LNCAP (cell line): ENCODE results near the gene SPIB.

Source experiments
- TF ChIP-seq, protein P1 (sequence below): fragments of 450-650 bp; IDR thresholded peaks from 2 replicates; pipeline ENCODE4 v1.5.1; 2017; ENCODE audit warnings: mild to moderate bottlenecking

SPIB gene

GRCh38 chr19:50476224-50476906, 57.6 kb downstream of the SPIB start, which contains the start of the genes EMC10 and GARIN5A:
EMC10 (plus strand) TSS chr19:50476507; CDS start chr19:50476545, 38 bp downstream.
GARIN5A (minus strand) TSS chr19:50476848; CDS start chr19:50476388, 460 bp downstream.
- TF ChIP-seq, protein P1, sequence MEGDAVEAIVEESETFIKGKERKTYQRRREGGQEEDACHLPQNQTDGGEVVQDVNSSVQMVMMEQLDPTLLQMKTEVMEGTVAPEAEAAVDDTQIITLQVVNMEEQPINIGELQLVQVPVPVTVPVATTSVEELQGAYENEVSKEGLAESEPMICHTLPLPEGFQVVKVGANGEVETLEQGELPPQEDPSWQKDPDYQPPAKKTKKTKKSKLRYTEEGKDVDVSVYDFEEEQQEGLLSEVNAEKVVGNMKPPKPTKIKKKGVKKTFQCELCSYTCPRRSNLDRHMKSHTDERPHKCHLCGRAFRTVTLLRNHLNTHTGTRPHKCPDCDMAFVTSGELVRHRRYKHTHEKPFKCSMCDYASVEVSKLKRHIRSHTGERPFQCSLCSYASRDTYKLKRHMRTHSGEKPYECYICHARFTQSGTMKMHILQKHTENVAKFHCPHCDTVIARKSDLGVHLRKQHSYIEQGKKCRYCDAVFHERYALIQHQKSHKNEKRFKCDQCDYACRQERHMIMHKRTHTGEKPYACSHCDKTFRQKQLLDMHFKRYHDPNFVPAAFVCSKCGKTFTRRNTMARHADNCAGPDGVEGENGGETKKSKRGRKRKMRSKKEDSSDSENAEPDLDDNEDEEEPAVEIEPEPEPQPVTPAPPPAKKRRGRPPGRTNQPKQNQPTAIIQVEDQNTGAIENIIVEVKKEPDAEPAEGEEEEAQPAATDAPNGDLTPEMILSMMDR = no peak

DNA sequence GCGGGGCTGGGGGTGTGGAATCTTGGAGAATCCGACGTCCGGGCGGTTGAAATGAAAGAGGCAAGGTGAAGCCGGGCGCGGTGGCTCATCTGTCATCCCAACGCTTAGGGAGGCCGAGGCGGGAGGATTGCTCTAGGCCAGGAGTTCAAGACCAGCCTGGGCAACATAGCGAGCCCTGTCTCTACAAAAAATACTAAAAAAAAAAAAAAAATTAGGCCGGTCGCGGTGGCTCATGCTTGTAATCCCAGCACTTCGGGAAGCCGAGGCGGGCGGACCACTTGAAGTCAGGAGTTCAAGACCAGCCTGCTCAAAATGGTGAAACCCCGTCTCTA, 58.1 kb downstream of the SPIB start:
- TF ChIP-seq, protein P1 = no peak

GRCh38 chr19:50477751-50478515, 59.2 kb downstream of the SPIB start:
- TF ChIP-seq, protein P1 = no peak

GRCh38 chr19:50478901-50479715, 60.4 kb downstream of the SPIB start:
- TF ChIP-seq, protein P1 = peak; percentile 37; the same call in 1 of the 2 replicates

DNA sequence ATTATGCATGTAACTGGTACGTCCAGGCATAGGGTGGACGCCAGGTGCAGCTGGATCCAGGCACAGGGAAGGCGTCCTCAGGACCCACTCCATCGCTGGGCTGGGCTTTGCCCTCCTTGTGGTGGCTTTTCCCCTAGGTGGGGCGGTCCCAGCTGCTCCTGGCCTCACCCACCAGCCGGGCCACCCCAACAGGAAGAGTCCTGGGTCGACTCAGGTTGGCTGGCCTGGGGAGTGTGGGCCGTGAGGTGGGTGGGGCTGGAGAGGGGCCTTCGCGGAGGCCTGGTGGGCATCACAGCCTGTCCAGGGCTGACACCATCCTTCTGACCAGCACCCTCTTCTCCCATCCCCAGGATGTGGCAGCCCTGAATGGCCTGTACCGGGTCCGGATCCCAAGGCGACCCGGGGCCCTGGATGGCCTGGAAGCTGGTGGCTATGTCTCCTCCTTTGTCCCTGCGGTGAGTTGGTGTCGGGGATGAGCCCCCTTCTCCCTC, 61.1 kb downstream of the SPIB start:
- TF ChIP-seq, protein P1 = no peak

DNA sequence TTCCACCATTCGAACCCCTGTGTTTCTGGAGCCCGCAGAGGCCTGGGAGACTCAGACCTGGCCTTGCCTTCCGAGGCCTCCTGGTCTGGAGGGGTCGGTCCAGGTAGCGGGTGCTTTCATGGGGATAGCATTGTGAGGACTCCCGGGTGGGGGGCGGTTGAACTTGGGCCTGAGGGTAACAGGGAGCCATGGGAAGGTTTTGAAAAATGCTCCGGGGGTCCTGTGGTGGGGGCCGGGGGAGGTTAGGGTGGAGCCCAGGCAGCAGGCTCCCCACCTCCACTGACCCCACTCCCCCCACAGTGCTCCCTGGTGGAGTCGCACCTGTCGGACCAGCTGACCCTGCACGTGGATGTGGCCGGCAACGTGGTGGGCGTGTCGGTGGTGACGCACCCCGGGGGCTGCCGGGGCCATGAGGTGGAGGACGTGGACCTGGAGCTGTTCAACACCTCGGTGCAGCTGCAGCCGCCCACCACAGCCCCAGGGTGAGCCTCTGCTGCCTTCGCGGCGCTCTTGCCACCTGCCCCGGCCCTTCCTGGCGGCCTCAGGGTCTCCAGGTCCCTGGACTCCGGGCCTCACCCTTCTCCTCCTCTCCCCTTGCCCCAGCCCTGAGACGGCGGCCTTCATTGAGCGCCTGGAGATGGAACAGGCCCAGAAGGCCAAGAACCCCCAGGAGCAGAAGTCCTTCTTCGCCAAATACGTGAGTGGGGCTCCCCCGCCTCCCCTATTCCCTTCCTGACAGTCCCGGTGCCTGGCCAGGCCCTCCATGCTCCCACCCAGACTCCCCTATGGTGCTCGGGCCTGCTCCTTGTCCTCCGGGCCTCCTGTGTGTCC, 61.8 kb downstream of the SPIB start:
- TF ChIP-seq, protein P1 = no peak
